GM12865 (cell line): Measurements from ENCODE around the gene NSD1.

Source experiments
- DNase-seq: peaks from one replicate; pipeline ENCODE4 v3.0.0; 2010; ENCODE audit warnings: low read depth
- H3K4me3 ChIP-seq: 2 replicates; pipeline ENCODE4 v1.5.1; 2011; ENCODE audit warnings: mild to moderate bottlenecking, low read depth, low read length, control low read depth
- CTCF ChIP-seq: IDR thresholded peaks from 2 replicates; pipeline ENCODE4 v1.5.1; 2011; ENCODE audit warnings: low read length, control low read depth, low read depth, inconsistent platforms; ENCODE audit not compliant: insufficient read depth; ENCODE audit errors: missing control alignments

Gene NSD1

GRCh38 chr5:177269232-177269895 lies 135.8 kb downstream of the NSD1 start:
- TF ChIP-seq CTCF, result no peak
- no peak for DNase-seq

DNA sequence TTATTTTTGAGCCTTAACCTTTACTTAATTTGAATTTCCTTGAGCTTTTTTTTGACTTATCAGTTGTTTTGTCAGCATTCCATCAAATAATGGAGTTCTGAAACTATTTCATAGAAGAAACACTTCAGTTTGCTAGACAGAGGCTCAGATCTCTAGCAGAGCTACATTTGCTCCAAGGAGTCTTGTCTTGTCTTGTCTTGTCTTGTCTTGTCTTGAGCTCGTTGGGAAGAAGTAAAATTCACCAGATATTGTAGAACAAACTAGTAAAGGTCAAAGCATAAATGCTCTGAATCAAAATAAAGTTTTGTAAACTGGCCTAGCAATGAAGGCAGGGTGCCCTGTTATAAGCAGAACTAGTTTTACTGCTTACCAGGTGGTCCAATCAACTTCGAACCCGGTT lies 136.4 kb downstream of the NSD1 start:
- no peak overlapping the region for H3K4me3 ChIP-seq
- no peak for TF ChIP-seq CTCF
- no peak for DNase-seq

More at GRCh38 chr5:177269232-177269895, 135.8 kb downstream of the NSD1 start:
- H3K4me3 ChIP-seq, result no peak overlapping the region

GRCh38 chr5:177270653-177271052 lies 137.1 kb downstream of the NSD1 start:
- TF ChIP-seq CTCF, result no peak

GRCh38 chr5:177271113-177271512 lies 137.5 kb downstream of the NSD1 start:
- no peak overlapping the region for H3K4me3 ChIP-seq
- no peak for TF ChIP-seq CTCF
- no peak for DNase-seq

More at GRCh38 chr5:177270653-177271052, 137.1 kb downstream of the NSD1 start:
- no peak overlapping the region for H3K4me3 ChIP-seq
- no peak for DNase-seq

DNA sequence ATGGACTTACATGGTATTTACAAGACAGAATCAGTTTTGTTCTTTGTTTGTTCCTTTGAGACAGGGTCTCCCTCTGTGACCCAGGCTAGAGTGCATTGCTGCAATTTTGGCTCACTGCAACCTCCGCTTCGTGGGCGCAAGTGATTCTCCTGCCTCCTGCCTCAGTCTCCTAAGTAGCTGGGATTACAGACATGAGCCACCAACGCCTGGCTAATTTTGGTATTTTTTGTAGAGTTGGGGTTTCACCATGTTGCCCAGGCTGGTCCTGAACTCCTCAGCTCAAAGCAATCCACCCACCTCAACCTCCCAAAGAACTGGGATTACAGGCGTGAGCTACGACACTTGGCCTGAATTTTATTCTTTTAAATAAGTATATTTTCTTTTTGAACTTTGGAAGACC lies 142.3 kb downstream of the NSD1 start:
- no peak for TF ChIP-seq CTCF
- DNase-seq, result no peak
- no peak overlapping the region for H3K4me3 ChIP-seq

- no peak overlapping the region for H3K4me3 ChIP-seq
- DNase-seq, result no peak
- TF ChIP-seq CTCF, result no peak
Observed at GRCh38 chr5:177276886-177277285, 143.3 kb downstream of the NSD1 start.

GRCh38 chr5:177288191-177288590 lies 154.6 kb downstream of the NSD1 start:
- TF ChIP-seq CTCF, result no peak
- no peak overlapping the region for H3K4me3 ChIP-seq
- no peak for DNase-seq
